SK-N-SH (cell line): ENCODE results near the gene SH2B3. TPM values are rescaled to one million over a fixed set of nuclear protein-coding genes. Genes with fewer than 3 reads are reported as not detected.
A peak's percentile ranks its signal among the peaks of the same experiment; 100 is the strongest.

Experiments
- CTCF ChIA-PET: fragments of 300-600, 350-600 bp; formaldehyde crosslinking; extraction: SDS; loops from one replicate; lab custom pipeline; 2021; lab: Yijun Ruan, JAX
- POLR2A ChIA-PET: fragments of 350-600 bp; sonication (Branson Sonifier 250); formaldehyde crosslinking; extraction: SDS; loops from one replicate; lab custom pipeline; 2020; ENCODE audit warnings: antibody characterized with exemption, inconsistent platforms; lab: Yijun Ruan, JAX
- DNase-seq: peaks from one replicate; pipeline ENCODE4 v3.0.0; 2012
- H2AFZ ChIP-seq: fragments of 200-600 bp; sonication (generic); 2 replicates; pipeline ENCODE4 v1.8.1; 2016; ENCODE audit warnings: antibody characterized with exemption, mild to moderate bottlenecking, low read depth
- H3F3A ChIP-seq: fragments of 200-600 bp; sonication (generic); replicated peaks from 2 replicates; pipeline ENCODE3; 2016; ENCODE audit warnings: antibody characterized with exemption, mild to moderate bottlenecking; ENCODE audit not compliant: insufficient read depth
- H3K27ac ChIP-seq, 2 experiments: fragments of 200-500 bp in 1 of 2; fragments of 200-600 bp in 1 of 2; sonication (Bioruptor generic) in 1 of 2; sonication (generic), shearing (Covaris generic) in 1 of 2; 2 replicates each; pipeline versions ENCODE4 v1.5.1 to v1.6.1; 2014 to 2016; ENCODE audit warnings: low read depth in 2 of 2, inconsistent platforms in 1 of 2, low read length in 1 of 2, mild to moderate bottlenecking in 1 of 2, mixed read lengths in 1 of 2
- H3K27me3 ChIP-seq: fragments of 200-600 bp; sonication (generic), shearing (Covaris generic); 2 replicates; pipeline ENCODE4 v1.6.1; 2016; ENCODE audit warnings: mixed run types; ENCODE audit not compliant: insufficient read depth
- H3K36me3 ChIP-seq, 2 experiments: fragments of 200-500 bp in 1 of 2; fragments of 200-600 bp in 1 of 2; sonication (Bioruptor generic) in 1 of 2; sonication (generic) in 1 of 2; replicated peaks in 1 of 2; 2 replicates each; pipeline versions ENCODE3 to v1.5.1; 2014 to 2016; ENCODE audit warnings: low read length in 1 of 2, mild to moderate bottlenecking in 1 of 2; ENCODE audit not compliant: insufficient read depth in 2 of 2, control insufficient read depth in 1 of 2
- H3K4me1 ChIP-seq, 2 experiments: fragments of 200-500 bp in 1 of 2; fragments of 200-600 bp in 1 of 2; sonication (Bioruptor generic) in 1 of 2; sonication (generic), shearing (Covaris generic) in 1 of 2; 2 replicates each; pipeline versions ENCODE4 v1.5.1 to v1.6.1; 2014 to 2016; ENCODE audit warnings: low read depth in 1 of 2, low read length in 1 of 2, mixed run types in 1 of 2; ENCODE audit not compliant: insufficient read depth in 2 of 2, control insufficient read depth in 1 of 2
- H3K4me2 ChIP-seq: fragments of 200-600 bp; sonication (generic), shearing (Covaris generic); 2 replicates; pipeline ENCODE4 v1.6.1; 2017; ENCODE audit warnings: mixed run types
- H3K4me3 ChIP-seq, 2 experiments: fragments of 200-500 bp in 1 of 2; fragments of 200-600 bp in 1 of 2; sonication (Bioruptor generic) in 1 of 2; sonication (generic), shearing (Covaris generic) in 1 of 2; 2 replicates each; pipeline versions ENCODE4 v1.5.1 to v1.8.1; 2014 to 2016; ENCODE audit warnings: low read depth in 2 of 2, inconsistent platforms in 1 of 2, low read length in 1 of 2, mild to moderate bottlenecking in 1 of 2, mixed read lengths in 1 of 2, moderate library complexity in 1 of 2
- H3K79me2 ChIP-seq: fragments of 200-600 bp; sonication (generic); 2 replicates; pipeline ENCODE4 v1.8.1; 2017; ENCODE audit warnings: mild to moderate bottlenecking; ENCODE audit not compliant: insufficient read depth
- H3K9ac ChIP-seq: fragments of 200-600 bp; sonication (generic); 2 replicates; pipeline ENCODE4 v1.6.1; 2017; ENCODE audit warnings: mixed run types
- H3K9me2 ChIP-seq: fragments of 200-600 bp; sonication (generic); 2 replicates; pipeline ENCODE4 v1.6.1; 2017; ENCODE audit warnings: mixed run types
- H3K9me3 ChIP-seq: fragments of 200-600 bp; sonication (generic); 2 replicates; pipeline ENCODE4 v1.6.1; 2017; ENCODE audit warnings: mixed run types, mild to moderate bottlenecking, moderate library complexity
- H4K20me1 ChIP-seq: fragments of 200-600 bp; sonication (generic); 2 replicates; pipeline ENCODE4 v1.6.1; 2017; ENCODE audit warnings: mild to moderate bottlenecking, mixed run types; ENCODE audit not compliant: insufficient read depth
- CHD2 ChIP-seq: fragments of 150-350 bp; IDR thresholded peaks from 2 replicates; pipeline ENCODE4 v1.6.1; 2018; ENCODE audit warnings: low read length; ENCODE audit not compliant: partially characterized antibody
- ELF1 ChIP-seq: IDR thresholded peaks from 2 replicates; pipeline ENCODE4 v1.4.0; 2012
- EP300 ChIP-seq, 2 experiments: IDR thresholded peaks; 2 replicates each; pipeline versions ENCODE4 v1.4.0 to v1.6.1; 2012; ENCODE audit warnings: borderline replicate concordance in 1 of 2, low read depth in 1 of 2, low read length in 1 of 2
- EZH2phosphoT487 ChIP-seq: fragments of 200-600 bp; sonication (generic); IDR thresholded peaks from 2 replicates; pipeline ENCODE4 v1.6.1; 2017; ENCODE audit warnings: low read depth, mixed run types, mild to moderate bottlenecking, antibody characterized with exemption, moderate library complexity, borderline replicate concordance
- FOXJ3 ChIP-seq: sonication (generic); formaldehyde crosslinking; IDR thresholded peaks from 2 replicates; pipeline ENCODE4 v1.5.1; 2020; ENCODE audit warnings: mild to moderate bottlenecking, missing genetic modification reagents
- FOXM1 ChIP-seq: IDR thresholded peaks from 2 replicates; pipeline ENCODE4 v1.4.0; 2012; ENCODE audit warnings: low read depth, mild to moderate bottlenecking
- GABPA ChIP-seq: IDR thresholded peaks from 2 replicates; pipeline ENCODE4 v1.4.0; 2012; ENCODE audit warnings: low read depth, mild to moderate bottlenecking
- GATA2 ChIP-seq: sonication (generic); formaldehyde crosslinking; IDR thresholded peaks from 2 replicates; pipeline ENCODE4 v1.5.0; 2020; ENCODE audit warnings: mild to moderate bottlenecking, missing genetic modification reagents
- MAX ChIP-seq: IDR thresholded peaks from 2 replicates; pipeline ENCODE4 v1.4.0; 2012; ENCODE audit warnings: low read depth
- MEF2A ChIP-seq: IDR thresholded peaks from 2 replicates; pipeline ENCODE4 v1.4.0; 2012; ENCODE audit warnings: low read depth, borderline replicate concordance
- MXI1 ChIP-seq: IDR thresholded peaks from 2 replicates; pipeline ENCODE4 v1.6.1; 2012; ENCODE audit warnings: mild to moderate bottlenecking, low read depth, low read length, improper control_type of control experiment
- NFIC ChIP-seq: IDR thresholded peaks from 2 replicates; pipeline ENCODE4 v1.4.0; 2012; ENCODE audit warnings: borderline replicate concordance
- RAD21 ChIP-seq: IDR thresholded peaks from 2 replicates; pipeline ENCODE4 v1.6.1; 2012; ENCODE audit warnings: mild to moderate bottlenecking, low read length
- RFX5 ChIP-seq: IDR thresholded peaks from 2 replicates; pipeline ENCODE4 v1.6.1; 2012; ENCODE audit warnings: mild to moderate bottlenecking, improper control_type of control experiment, low read length
- RXRA ChIP-seq: IDR thresholded peaks from 2 replicates; pipeline ENCODE4 v1.4.0; 2012; ENCODE audit warnings: low read depth, mild to moderate bottlenecking, borderline replicate concordance
- SMC3 ChIP-seq: IDR thresholded peaks from 2 replicates; pipeline ENCODE4 v1.6.1; 2012; ENCODE audit warnings: low read depth, low read length, improper control_type of control experiment
- TAF1 ChIP-seq: IDR thresholded peaks from 2 replicates; pipeline ENCODE4 v1.6.1; 2012; ENCODE audit warnings: low read depth, mild to moderate bottlenecking, low read length, moderate library complexity, borderline replicate concordance
- YY1 ChIP-seq: IDR thresholded peaks from 2 replicates; pipeline ENCODE4 v1.4.0; 2012; ENCODE audit warnings: low read depth, mild to moderate bottlenecking
- ZBTB33 ChIP-seq: IDR thresholded peaks from 2 replicates; pipeline ENCODE4 v1.4.0; 2012; ENCODE audit warnings: low read depth, borderline replicate concordance
- WGBS: methylation state at CpG from one replicate; pipeline ENCODE4 v1.1.6; 2017; ENCODE audit warnings: low lambda C conversion rate; 5-methylcytosine and 5-hydroxymethylcytosine counted together
- polyA plus RNA-seq, 3 experiments: library from polyadenylated mRNA; depleted of rRNA; stranded (reverse); fragments of >200 nt; gene quantifications; 2 replicates each; pipeline ENCODE4 v1.2.3, GENCODE V29; 2012
- TF ChIP-seq, protein P1 (sequence below): IDR thresholded peaks from 2 replicates; pipeline ENCODE4; 2012

The SH2B3 gene
- polyA plus RNA-seq, 1 of the 3 experiments (the other 2 are of a cell fraction) = 15.6 TPM

DNA sequence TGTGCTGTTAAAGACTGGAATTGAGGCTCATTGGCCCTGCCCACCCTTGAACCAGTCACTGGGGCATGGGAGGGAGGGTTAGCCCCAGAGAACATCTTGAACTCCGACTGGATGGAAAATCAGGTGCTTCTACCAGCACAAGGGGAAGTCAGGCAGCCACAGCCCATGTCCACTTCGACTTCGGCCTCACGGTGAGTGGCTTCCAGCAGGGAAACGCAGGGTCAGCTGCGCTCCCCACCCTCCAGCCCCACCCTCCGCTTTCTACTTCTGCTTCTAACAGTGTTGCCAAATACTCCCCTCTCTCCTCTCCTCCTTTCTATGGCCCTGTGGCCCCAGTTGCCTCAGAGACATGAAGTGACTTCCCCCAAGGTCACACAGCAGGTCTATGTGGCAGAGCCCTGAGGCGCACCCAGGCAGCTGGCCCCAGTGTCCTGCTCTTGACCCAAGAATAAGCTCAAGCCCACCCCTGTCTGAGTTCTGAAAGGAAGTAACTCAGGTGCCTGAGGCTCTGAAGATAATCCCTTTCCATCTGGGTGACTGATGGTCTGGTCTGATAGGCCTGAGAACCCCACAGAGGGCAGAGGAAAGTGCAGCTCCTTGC, 11.9 kb upstream of the SH2B3 start:
- Histone ChIP-seq H3K4me1 (peaks cover 0 to 9% of the 10 kb centered on the region in 2 experiments; a peak in 2 of 4 replicates), H3K4me3 (no peak overlapping the region), H3K36me3 (no peaks in the 10 kb centered on the region), H3K79me2 (no peaks in the 10 kb centered on the region), H2AFZ (no peak overlapping the region), H4K20me1 (no peaks in the 10 kb centered on the region), H3K9ac (no peak overlapping the region), H3K27me3 (no peaks in the 10 kb centered on the region), H3K4me2 (no peak overlapping the region), H3K27ac (no peak overlapping the region), H3F3A (peaks cover 8% of the 10 kb centered on the region), H3K9me3 (no peaks in the 10 kb centered on the region), H3K9me2 (no peaks in the 10 kb centered on the region)
- ChIA-PET CTCF (interaction anchor here (0.8 to 19.6 kb wide), 3 partner anchors 10 to 57 kb away, joined by 3 to 618 read pairs (median 4); no protein-coding TSS in a partner anchor), POLR2A (no interaction called here)
- peak; percentile 48 for DNase-seq
- WGBS = 95% methylated on average over 8 of the region's 8 CpGs
- TF ChIP-seq FOXJ3 (CRISPR knock-in tag) = no peak
- 0 out of 2 replicates have a peak, but pooled peaks have one; percentile 25 for TF ChIP-seq GATA2
- no peak for TF ChIP-seq NFIC
- TF ChIP-seq RAD21 = no peak
- no peak for TF ChIP-seq FOXM1
- 0 out of 4 replicates have a peak, but pooled peaks of 1 of the 2 experiments have one; percentile 24 for TF ChIP-seq EP300 (IDR thresholded peaks at IDR 0.05; ENCODE audit: borderline replicate concordance in 1 of 2, low read depth in 1 of 2, low read length in 1 of 2)
- no peak for TF ChIP-seq MEF2A
- no peak for TF ChIP-seq TAF1

DNA sequence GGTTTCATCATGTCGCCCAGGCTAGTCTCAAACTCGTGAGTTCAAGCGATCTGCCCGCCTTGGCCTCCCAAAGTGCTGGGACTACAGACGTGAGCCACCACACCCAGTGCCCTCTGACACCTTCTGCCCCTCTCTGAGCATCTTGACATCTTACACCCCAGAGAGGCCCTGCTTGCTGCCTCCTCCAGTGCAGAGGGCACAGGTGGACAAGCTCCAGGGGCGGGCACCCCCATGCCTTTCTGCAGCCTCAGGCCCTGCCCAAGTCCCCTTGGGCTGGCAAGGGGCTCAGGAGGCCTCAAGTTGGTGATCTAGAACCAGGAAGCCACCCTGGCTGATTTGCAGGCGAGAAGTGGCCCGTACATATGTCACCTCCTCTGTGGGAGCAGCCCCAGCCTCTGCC, 11.2 kb upstream of the SH2B3 start:
- no peak overlapping the region for H3K4me2 ChIP-seq
- no peaks in the 10 kb centered on the region for H4K20me1 ChIP-seq
- 82% methylated on average over 5 of the region's 8 CpGs for WGBS
- POLR2A ChIA-PET = no interaction called here
- H3K27ac ChIP-seq = no peak overlapping the region
- H3K9me3 ChIP-seq = no peaks in the 10 kb centered on the region
- no peak for DNase-seq
- H3K4me1 ChIP-seq = peaks cover 0 to 9% of the 10 kb centered on the region in 2 experiments; a peak in 2 of 4 replicates
- H3K4me3 ChIP-seq = no peak overlapping the region
- no peaks in the 10 kb centered on the region for H3K9me2 ChIP-seq
- no peaks in the 10 kb centered on the region for H3K36me3 ChIP-seq
- H3K27me3 ChIP-seq = no peaks in the 10 kb centered on the region
- peaks cover 11% of the 10 kb centered on the region for H3F3A ChIP-seq
- CTCF ChIA-PET = interaction anchor here (19.6 kb wide), 1 partner anchor 56 kb away, joined by 618 read pairs; no protein-coding TSS in a partner anchor
- H2AFZ ChIP-seq = no peak overlapping the region
- H3K9ac ChIP-seq = no peak overlapping the region
- H3K79me2 ChIP-seq = no peaks in the 10 kb centered on the region
- no peak for TF ChIP-seq RFX5
- TF ChIP-seq GATA2 = no peak
- no peak for TF ChIP-seq ELF1
- no peak for TF ChIP-seq MXI1
- TF ChIP-seq EP300 (IDR thresholded peaks at IDR 0.05; ENCODE audit: borderline replicate concordance in 1 of 2, low read depth in 1 of 2, low read length in 1 of 2) = no peak
- no peak for TF ChIP-seq ZBTB33
- no peak for TF ChIP-seq MAX
- TF ChIP-seq GABPA = no peak
- no peak for TF ChIP-seq YY1
- TF ChIP-seq, protein P1, sequence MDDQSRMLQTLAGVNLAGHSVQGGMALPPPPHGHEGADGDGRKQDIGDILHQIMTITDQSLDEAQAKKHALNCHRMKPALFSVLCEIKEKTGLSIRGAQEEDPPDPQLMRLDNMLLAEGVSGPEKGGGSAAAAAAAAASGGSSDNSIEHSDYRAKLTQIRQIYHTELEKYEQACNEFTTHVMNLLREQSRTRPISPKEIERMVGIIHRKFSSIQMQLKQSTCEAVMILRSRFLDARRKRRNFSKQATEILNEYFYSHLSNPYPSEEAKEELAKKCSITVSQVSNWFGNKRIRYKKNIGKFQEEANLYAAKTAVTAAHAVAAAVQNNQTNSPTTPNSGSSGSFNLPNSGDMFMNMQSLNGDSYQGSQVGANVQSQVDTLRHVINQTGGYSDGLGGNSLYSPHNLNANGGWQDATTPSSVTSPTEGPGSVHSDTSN = no peak
- TF ChIP-seq EZH2phosphoT487 = no peak
- no peak for TF ChIP-seq RXRA
- TF ChIP-seq NFIC = no peak
- no peak for TF ChIP-seq SMC3
- no peak for TF ChIP-seq CHD2
- TF ChIP-seq, all 33 proteins: peak for 0
